Thymus (tissue), 11 donors: Measurements from ENCODE around the gene SLAMF9. TPM values are rescaled to one million over a fixed set of nuclear protein-coding genes. Genes with fewer than 3 reads are reported as not detected.

Experiments used
- DNase-seq, 9 donors: peaks; one replicate each; pipeline ENCODE4 v3.0.0-alpha.2; 2013; ENCODE audit warnings: low spot score in 9 of 9, low read depth in 6 of 9, missing footprints in 1 of 9
- H3K27ac ChIP-seq, 2 donors: one replicate each; pipeline ENCODE4 v1.5.1; 2013; ENCODE audit warnings: control low read depth in 1 of 2, low read depth in 1 of 2, low read length in 1 of 2, mild to moderate bottlenecking in 1 of 2, moderate library complexity in 1 of 2
- H3K27me3 ChIP-seq, 2 donors: one replicate each; pipeline ENCODE4 v1.5.1; 2013; ENCODE audit warnings: low read length in 1 of 2; ENCODE audit not compliant: control insufficient read depth in 2 of 2, insufficient read depth in 1 of 2
- H3K36me3 ChIP-seq, 2 donors: one replicate each; pipeline ENCODE4 v1.5.1; 2013; ENCODE audit warnings: low read length in 1 of 2, mild to moderate bottlenecking in 1 of 2, moderate library complexity in 1 of 2; ENCODE audit not compliant: control insufficient read depth in 2 of 2, insufficient read depth in 2 of 2
- H3K4me1 ChIP-seq, 2 donors: one replicate each; pipeline ENCODE4 v1.5.1; 2013; ENCODE audit warnings: low read length in 2 of 2; ENCODE audit not compliant: control insufficient read depth in 2 of 2, insufficient read depth in 2 of 2
- H3K4me3 ChIP-seq, 2 donors: one replicate each; pipeline ENCODE4 v1.5.1; 2013; ENCODE audit warnings: low read length in 2 of 2, control low read depth in 1 of 2, mild to moderate bottlenecking in 1 of 2
- H3K9me3 ChIP-seq, 2 donors: one replicate each; pipeline ENCODE4 v1.5.1; 2013; ENCODE audit warnings: low read length in 1 of 2, mild to moderate bottlenecking in 1 of 2; ENCODE audit not compliant: control insufficient read depth in 2 of 2, insufficient read depth in 1 of 2
- WGBS: extraction: QIAGEN DNeasy Blood & Tissue Kit; methylation state at CpG from one replicate; pipeline ENCODE4 v1.1.7; 2013; 5-methylcytosine and 5-hydroxymethylcytosine counted together
- polyA plus RNA-seq: library from polyadenylated mRNA; stranded (reverse); fragments of 200-250 nt; gene quantifications from one replicate; pipeline ENCODE4 v1.2.3, GENCODE V29; 2013
- total RNA-seq: library from RNA; stranded (reverse); fragments of 120-200 nt; gene quantifications from one replicate; pipeline ENCODE4 v1.2.4, GENCODE V29; 2013
- donor health status: healthy.

SLAMF9 gene
- total and polyA plus RNA-seq, 2 donors, result 0.09 to 0.71 TPM

- Histone ChIP-seq H3K4me3 (no peak overlapping the region), H3K27me3 (peaks cover 0 to 23% of the 10 kb centered on the region in 2 donors), H3K36me3 (no peaks in the 10 kb centered on the region), H3K9me3 (no peaks in the 10 kb centered on the region), H3K27ac (no peak overlapping the region), H3K4me1 (peaks cover 2 to 24% of the 10 kb centered on the region in 2 donors)
- 93% methylated on average over 6 of the region's 6 CpGs for WGBS
- DNase-seq, result no peak
Measured at GRCh38 chr1:159938905-159939677, 14.9 kb downstream of the SLAMF9 start.

GRCh38 chr1:159938211-159938852, 15.7 kb downstream of the SLAMF9 start:
- H3K4me1 ChIP-seq, result peaks cover 2 to 27% of the 10 kb centered on the region in 2 donors
- no peaks in the 10 kb centered on the region for H3K36me3 ChIP-seq
- H3K27me3 ChIP-seq, result peaks cover 0 to 22% of the 10 kb centered on the region in 2 donors
- no peak overlapping the region for H3K27ac ChIP-seq
- 75% methylated on average over 7 of the region's 7 CpGs for WGBS
- no peaks in the 10 kb centered on the region for H3K9me3 ChIP-seq
- no peak for DNase-seq
- no peak overlapping the region for H3K4me3 ChIP-seq

GRCh38 chr1:159937054-159937750, 16.8 kb downstream of the SLAMF9 start:
- peaks cover 2 to 27% of the 10 kb centered on the region in 2 donors for H3K4me1 ChIP-seq
- H3K36me3 ChIP-seq, result no peaks in the 10 kb centered on the region
- H3K27me3 ChIP-seq, result peaks cover 0 to 16% of the 10 kb centered on the region in 2 donors
- WGBS, result 31% methylated on average over 4 of the region's 4 CpGs
- no peak for DNase-seq
- no peak overlapping the region for H3K4me3 ChIP-seq
- no peaks in the 10 kb centered on the region for H3K9me3 ChIP-seq
- H3K27ac ChIP-seq, result no peak overlapping the region

- no peaks in the 10 kb centered on the region for H3K36me3 ChIP-seq
- H3K4me3 ChIP-seq, result no peak overlapping the region
- H3K9me3 ChIP-seq, result no peaks in the 10 kb centered on the region
- WGBS, result 35% methylated on average over 16 of the region's 16 CpGs
- DNase-seq, result peak in 4 of 9 donors; percentile 59 to 81 (median 69)
- peaks cover 0 to 15% of the 10 kb centered on the region in 2 donors for H3K27me3 ChIP-seq
- H3K4me1 ChIP-seq, result peaks cover 2 to 26% of the 10 kb centered on the region in 2 donors
- no peak overlapping the region for H3K27ac ChIP-seq
Measured at GRCh38 chr1:159936273-159936904, 17.6 kb downstream of the SLAMF9 start.

GRCh38 chr1:159935719-159936272, 18.2 kb downstream of the SLAMF9 start:
- no peaks in the 10 kb centered on the region for H3K9me3 ChIP-seq
- WGBS, result 68% methylated on average over 4 of the region's 4 CpGs
- no peak overlapping the region for H3K27ac ChIP-seq
- H3K4me3 ChIP-seq, result no peak overlapping the region
- no peaks in the 10 kb centered on the region for H3K36me3 ChIP-seq
- DNase-seq, result no peak
- H3K27me3 ChIP-seq, result peaks cover 0 to 15% of the 10 kb centered on the region in 2 donors
- H3K4me1 ChIP-seq, result peaks cover 2 to 27% of the 10 kb centered on the region in 2 donors

- Histone ChIP-seq H3K36me3 (no peaks in the 10 kb centered on the region), H3K27me3 (peaks cover 0 to 15% of the 10 kb centered on the region in 2 donors), H3K27ac (no peak overlapping the region), H3K4me3 (no peak overlapping the region), H3K4me1 (peaks cover 2 to 27% of the 10 kb centered on the region in 2 donors), H3K9me3 (no peaks in the 10 kb centered on the region)
- 97% methylated on average over 11 of the region's 11 CpGs for WGBS
- no peak for DNase-seq
Measured at GRCh38 chr1:159935305-159935704, 18.7 kb downstream of the SLAMF9 start.

- Histone ChIP-seq H3K4me3 (no peak overlapping the region), H3K4me1 (peaks cover 2 to 27% of the 10 kb centered on the region in 2 donors), H3K27me3 (peaks cover 0 to 15% of the 10 kb centered on the region in 2 donors), H3K36me3 (no peaks in the 10 kb centered on the region), H3K9me3 (no peaks in the 10 kb centered on the region), H3K27ac (no peak overlapping the region)
- no peak for DNase-seq
- WGBS, result 96% methylated on average over 14 of the region's 14 CpGs
Measured at GRCh38 chr1:159934136-159935039, 19.6 kb downstream of the SLAMF9 start.

- Histone ChIP-seq H3K27ac (peak overlapping the region in 1 of 2 donors; percentile 37), H3K36me3 (no peaks in the 10 kb centered on the region), H3K4me1 (peaks cover 2 to 25% of the 10 kb centered on the region in 2 donors), H3K4me3 (no peak overlapping the region), H3K9me3 (no peaks in the 10 kb centered on the region), H3K27me3 (peaks cover 0 to 14% of the 10 kb centered on the region in 2 donors)
- DNase-seq, result no peak
- WGBS, result 97% methylated on average over 4 of the region's 4 CpGs
Measured at GRCh38 chr1:159933347-159933746, 20.7 kb downstream of the SLAMF9 start.
